ENCODE data around the gene ZNF496.
"Not testable (repeated sequence)": the region's sequence is repeated elsewhere in the genome, so short reads cannot be mapped to it uniquely, and the experiment has no call there.

ZNF496 gene

DNA sequence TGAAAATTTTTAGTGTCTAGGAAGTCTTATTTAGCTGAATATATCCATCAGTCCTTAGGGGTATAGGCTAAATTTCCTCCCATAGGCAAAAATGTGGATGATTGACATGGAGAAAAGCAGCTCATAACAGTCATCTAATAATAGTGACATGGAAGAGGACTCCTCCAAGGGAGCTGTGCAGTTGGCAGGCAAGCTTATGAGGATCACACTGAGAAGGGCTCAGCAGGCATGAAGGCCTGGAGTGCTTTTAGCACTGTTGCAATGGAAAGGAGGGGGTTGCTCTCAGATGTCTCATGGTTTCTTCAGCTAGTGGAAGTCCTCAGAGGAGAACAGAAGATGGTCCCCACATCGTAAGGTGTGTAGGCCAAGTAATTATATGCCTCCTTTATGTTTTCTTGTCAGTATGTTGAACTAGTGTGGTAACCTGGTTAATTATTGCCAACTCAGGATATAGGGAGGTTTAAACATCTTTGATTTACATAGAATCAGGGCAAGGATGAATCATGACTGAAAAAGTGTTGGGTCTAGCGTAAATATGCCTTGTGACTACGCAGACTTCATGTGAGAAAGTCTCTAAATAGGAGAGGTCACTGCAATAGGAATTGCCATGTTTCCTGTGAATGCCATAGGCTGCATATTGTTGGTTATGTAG, 56.9 kb downstream of the ZNF496 start:
- no peaks in the 10 kb centered on the region for H3K9me3 ChIP-seq (ENCODE audit: control insufficient read depth in 2 of 2, low read length in 2 of 2)
- no peaks in the 10 kb centered on the region for H3K4me1 ChIP-seq (ENCODE audit: control insufficient read depth, insufficient read depth, low read length)
- no peak overlapping the region for H3K4me3 ChIP-seq (ENCODE audit: low read length in 2 of 2)
- H3K36me3 ChIP-seq (ENCODE audit: control insufficient read depth in 2 of 2, insufficient read depth in 2 of 2, low read length in 2 of 2): no peaks in the 10 kb centered on the region
- H3K27me3 ChIP-seq (ENCODE audit: control insufficient read depth in 1 of 2, insufficient read depth in 2 of 2, low read length in 2 of 2): no peaks in the 10 kb centered on the region
- H3K9ac ChIP-seq (ENCODE audit: low read length in 2 of 2): no peak overlapping the region
- no peak overlapping the region for H3K27ac ChIP-seq (ENCODE audit: low read length)

DNA sequence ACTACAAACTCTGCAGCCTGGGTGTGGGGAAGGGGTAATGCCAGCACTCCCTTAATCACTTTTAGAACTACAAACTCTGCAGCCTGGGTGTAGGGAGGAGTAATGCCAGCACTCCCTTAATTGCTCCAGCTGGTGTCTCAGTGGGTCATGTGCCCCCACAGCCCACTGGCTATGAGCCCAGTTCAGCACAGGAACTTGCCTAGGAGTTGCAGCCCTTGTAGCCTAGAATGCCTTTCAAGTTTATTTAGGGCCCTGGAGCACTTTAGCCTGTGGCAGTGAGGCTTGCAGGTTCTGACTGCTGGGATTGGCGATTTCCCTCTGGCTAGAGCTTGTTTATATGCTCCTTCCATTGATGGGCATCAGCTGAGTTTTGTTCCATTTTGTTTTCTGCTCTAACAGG, 58.7 kb downstream of the ZNF496 start:
- H3K27ac ChIP-seq (ENCODE audit: low read length): no peak overlapping the region
- no peak overlapping the region for H3K4me3 ChIP-seq (ENCODE audit: low read length in 2 of 2)
- peaks cover 0 to 6% of the 10 kb centered on the region in 2 donors for H3K9me3 ChIP-seq (ENCODE audit: control insufficient read depth in 2 of 2, low read length in 2 of 2)
- H3K9ac ChIP-seq (ENCODE audit: low read length in 2 of 2): no peak overlapping the region
- no peaks in the 10 kb centered on the region for H3K27me3 ChIP-seq (ENCODE audit: control insufficient read depth in 1 of 2, insufficient read depth in 2 of 2, low read length in 2 of 2)
- no peaks in the 10 kb centered on the region for H3K4me1 ChIP-seq (ENCODE audit: control insufficient read depth, insufficient read depth, low read length)
- H3K36me3 ChIP-seq (ENCODE audit: control insufficient read depth in 2 of 2, insufficient read depth in 2 of 2, low read length in 2 of 2): no peaks in the 10 kb centered on the region

DNA sequence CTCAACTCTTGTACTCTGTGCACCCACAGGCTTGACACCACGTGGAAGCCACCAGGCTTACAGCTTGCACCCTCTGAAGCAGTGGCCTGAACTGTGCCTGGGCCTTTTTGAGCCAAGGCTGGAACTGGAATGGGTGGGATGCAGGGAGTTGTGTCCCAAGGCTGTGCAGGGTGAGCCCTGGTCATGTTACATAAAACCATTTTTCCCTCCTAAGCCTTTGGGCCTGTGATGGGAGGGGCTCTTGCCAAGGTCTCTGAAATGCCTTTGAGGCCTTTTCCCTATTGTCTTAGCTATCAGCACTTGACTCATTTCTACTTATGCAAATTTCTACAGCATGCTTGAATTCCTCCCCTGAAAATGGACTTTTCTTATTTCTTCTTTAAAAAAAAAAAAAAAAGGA, 61.7 kb downstream of the ZNF496 start:
- no peak overlapping the region for H3K4me3 ChIP-seq (ENCODE audit: low read length in 2 of 2)

DNA sequence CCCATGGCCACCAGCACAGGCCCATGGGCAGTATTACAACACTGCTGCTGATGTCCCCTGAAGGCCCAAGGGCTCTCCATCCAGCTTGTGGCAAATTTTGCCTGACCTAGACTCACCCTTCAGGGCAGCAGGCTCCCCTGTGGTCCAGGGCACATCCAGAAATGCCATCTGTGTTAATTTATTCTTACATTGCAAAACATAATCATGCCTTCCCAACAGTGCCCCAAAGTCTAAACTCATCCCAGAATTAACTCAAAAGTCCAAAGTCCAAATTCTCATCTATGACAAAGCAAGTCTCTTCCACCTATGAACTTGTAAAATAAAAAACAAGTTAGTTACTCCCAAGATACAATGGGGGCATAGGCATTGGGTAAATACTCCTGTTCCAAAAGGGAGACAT, 62.5 kb downstream of the ZNF496 start:
- no peak overlapping the region for H3K4me3 ChIP-seq (ENCODE audit: low read length in 2 of 2)
- H3K9ac ChIP-seq (ENCODE audit: low read length in 2 of 2): no peak overlapping the region
- H3K27me3 ChIP-seq (ENCODE audit: control insufficient read depth in 1 of 2, insufficient read depth in 2 of 2, low read length in 2 of 2): no peaks in the 10 kb centered on the region
- peaks cover 0 to 6% of the 10 kb centered on the region in 2 donors for H3K9me3 ChIP-seq (ENCODE audit: control insufficient read depth in 2 of 2, low read length in 2 of 2)
- no peaks in the 10 kb centered on the region for H3K4me1 ChIP-seq (ENCODE audit: control insufficient read depth, insufficient read depth, low read length)
- H3K27ac ChIP-seq (ENCODE audit: low read length): no peak overlapping the region
- H3K36me3 ChIP-seq (ENCODE audit: control insufficient read depth in 2 of 2, insufficient read depth in 2 of 2, low read length in 2 of 2): no peaks in the 10 kb centered on the region

More for the DNA sequence above, 61.7 kb downstream of the ZNF496 start:
- Histone ChIP-seq H3K9me3 (ENCODE audit: control insufficient read depth in 2 of 2, low read length in 2 of 2) (peaks cover 0 to 6% of the 10 kb centered on the region in 2 donors), H3K36me3 (ENCODE audit: control insufficient read depth in 2 of 2, insufficient read depth in 2 of 2, low read length in 2 of 2) (no peaks in the 10 kb centered on the region), H3K9ac (ENCODE audit: low read length in 2 of 2) (no peak overlapping the region), H3K27ac (ENCODE audit: low read length) (no peak overlapping the region), H3K27me3 (ENCODE audit: control insufficient read depth in 1 of 2, insufficient read depth in 2 of 2, low read length in 2 of 2) (no peaks in the 10 kb centered on the region), H3K4me1 (ENCODE audit: control insufficient read depth, insufficient read depth, low read length) (no peaks in the 10 kb centered on the region)

DNA sequence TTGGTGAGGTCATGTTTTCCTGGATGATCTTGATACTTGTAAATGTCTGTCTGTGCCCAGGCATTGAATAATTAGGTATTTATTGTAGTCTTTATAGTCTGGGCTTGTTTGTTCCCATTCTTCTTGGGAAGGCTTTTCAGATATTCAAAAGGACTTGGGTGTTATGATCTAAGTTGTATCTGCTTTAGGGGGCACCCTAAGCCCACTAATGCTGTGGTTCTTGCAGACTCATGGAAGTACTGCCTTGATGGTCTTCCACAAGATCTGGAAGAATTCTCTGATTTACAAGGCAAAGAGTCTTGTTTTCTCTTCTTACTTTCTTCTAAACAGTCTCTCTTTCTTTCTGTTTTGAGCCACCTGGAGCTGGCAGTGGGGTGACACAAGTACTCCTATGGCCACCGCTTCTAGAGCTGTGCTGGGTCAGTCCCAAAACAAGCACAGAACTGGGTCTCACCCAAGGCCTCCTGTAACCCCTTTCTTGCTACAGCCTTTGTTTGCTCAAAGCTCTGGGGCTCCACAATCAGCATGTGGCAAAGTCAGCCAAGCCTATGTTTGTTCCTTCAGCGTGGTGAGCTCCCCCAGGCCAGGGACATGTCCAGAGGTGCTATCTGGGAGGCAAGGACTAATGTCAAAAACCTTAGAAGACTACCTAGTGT, 63.1 kb downstream of the ZNF496 start:
- peaks cover 0 to 6% of the 10 kb centered on the region in 2 donors for H3K9me3 ChIP-seq (ENCODE audit: control insufficient read depth in 2 of 2, low read length in 2 of 2)
- no peaks in the 10 kb centered on the region for H3K4me1 ChIP-seq (ENCODE audit: control insufficient read depth, insufficient read depth, low read length)
- H3K27me3 ChIP-seq (ENCODE audit: control insufficient read depth in 1 of 2, insufficient read depth in 2 of 2, low read length in 2 of 2): no peaks in the 10 kb centered on the region
- no peak overlapping the region for H3K9ac ChIP-seq (ENCODE audit: low read length in 2 of 2)
- H3K36me3 ChIP-seq (ENCODE audit: control insufficient read depth in 2 of 2, insufficient read depth in 2 of 2, low read length in 2 of 2): no peaks in the 10 kb centered on the region
- no peak overlapping the region for H3K27ac ChIP-seq (ENCODE audit: low read length)
- H3K4me3 ChIP-seq (ENCODE audit: low read length in 2 of 2): no peak overlapping the region

DNA sequence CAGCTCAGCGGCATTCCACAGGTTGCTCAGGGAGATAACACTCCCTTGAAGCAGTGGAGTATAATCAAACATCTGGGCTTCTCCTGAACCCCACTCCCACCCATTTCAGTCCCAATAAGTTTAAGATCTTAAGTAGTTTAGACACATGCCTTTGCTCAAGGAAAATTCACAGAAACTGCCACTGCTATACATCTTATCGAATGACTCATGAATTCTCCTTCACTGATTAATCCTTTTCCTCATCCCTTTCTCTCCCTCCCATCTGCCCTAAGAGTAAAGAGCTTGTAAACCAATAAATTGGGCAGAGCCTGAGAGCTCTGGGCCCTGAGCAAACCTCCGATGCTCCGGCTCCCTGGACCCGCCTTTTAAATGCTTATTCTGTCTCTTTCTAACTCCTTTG, 65.6 kb downstream of the ZNF496 start:
- Histone ChIP-seq H3K9ac (ENCODE audit: low read length in 2 of 2) (no peak overlapping the region), H3K27ac (ENCODE audit: low read length) (no peak overlapping the region), H3K4me3 (ENCODE audit: low read length in 2 of 2) (no peak overlapping the region), H3K36me3 (ENCODE audit: control insufficient read depth in 2 of 2, insufficient read depth in 2 of 2, low read length in 2 of 2) (no peaks in the 10 kb centered on the region), H3K27me3 (ENCODE audit: control insufficient read depth in 1 of 2, insufficient read depth in 2 of 2, low read length in 2 of 2) (no peaks in the 10 kb centered on the region), H3K4me1 (ENCODE audit: control insufficient read depth, insufficient read depth, low read length) (no peaks in the 10 kb centered on the region), H3K9me3 (ENCODE audit: control insufficient read depth in 2 of 2, low read length in 2 of 2) (peaks cover 0 to 6% of the 10 kb centered on the region in 2 donors)

DNA sequence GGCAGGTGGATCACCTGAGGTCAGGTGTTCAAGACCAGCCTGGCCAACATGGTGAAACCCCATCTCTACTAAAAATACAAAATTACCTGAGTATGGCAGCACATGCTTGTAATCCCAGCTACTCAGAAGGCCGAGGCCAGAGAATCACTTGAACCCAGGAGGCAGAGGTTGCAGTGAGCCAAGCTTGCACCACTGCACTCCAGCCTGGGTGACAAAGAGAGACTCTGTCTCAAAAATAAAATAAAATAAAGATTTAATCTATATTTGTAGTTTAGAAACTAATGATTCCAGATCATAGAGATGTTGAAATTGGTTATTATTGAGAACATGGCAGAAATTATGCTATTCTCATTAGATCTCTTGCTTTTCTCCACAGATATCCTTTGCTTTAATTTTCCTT, 75.9 kb downstream of the ZNF496 start, which contains the start of gene VN1R5:
Gene VN1R5 (plus strand): TSS at position 301 of the 400 bp plus-strand sequence.
- not testable (repeated sequence) for H3K9me3 ChIP-seq (ENCODE audit: control insufficient read depth in 2 of 2, low read length in 2 of 2); H3K27me3 ChIP-seq (ENCODE audit: control insufficient read depth in 1 of 2, insufficient read depth in 2 of 2, low read length in 2 of 2); H3K9ac ChIP-seq (ENCODE audit: low read length in 2 of 2); H3K36me3 ChIP-seq (ENCODE audit: control insufficient read depth in 2 of 2, insufficient read depth in 2 of 2, low read length in 2 of 2); H3K27ac ChIP-seq (ENCODE audit: low read length); H3K4me1 ChIP-seq (ENCODE audit: control insufficient read depth, insufficient read depth, low read length); H3K4me3 ChIP-seq (ENCODE audit: low read length in 2 of 2)

DNA sequence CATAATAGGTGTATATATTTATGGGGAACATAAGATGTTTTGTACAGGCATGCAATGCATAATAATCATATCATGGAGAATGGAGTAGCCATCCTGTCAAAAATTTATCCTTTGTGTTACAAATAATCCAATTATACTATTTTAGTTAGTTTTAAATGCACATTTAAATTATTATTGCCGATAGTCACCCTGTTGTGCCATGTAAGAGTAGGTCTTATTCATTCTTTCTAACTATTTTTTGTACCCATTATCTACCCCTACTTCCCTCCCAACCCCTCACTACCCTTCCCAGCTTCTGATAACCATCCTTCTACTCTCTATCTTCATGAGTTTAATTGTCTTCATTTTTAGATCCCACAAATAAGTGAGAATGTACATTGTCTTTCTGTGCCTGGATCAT, 84.1 kb downstream of the ZNF496 start:
- Histone ChIP-seq H3K4me1 (ENCODE audit: control insufficient read depth, insufficient read depth, low read length) (no peaks in the 10 kb centered on the region), H3K9ac (ENCODE audit: low read length in 2 of 2) (no peak overlapping the region), H3K4me3 (ENCODE audit: low read length in 2 of 2) (no peak overlapping the region), H3K36me3 (ENCODE audit: control insufficient read depth in 2 of 2, insufficient read depth in 2 of 2, low read length in 2 of 2) (no peaks in the 10 kb centered on the region), H3K9me3 (ENCODE audit: control insufficient read depth in 2 of 2, low read length in 2 of 2) (no peaks in the 10 kb centered on the region), H3K27me3 (ENCODE audit: control insufficient read depth in 1 of 2, insufficient read depth in 2 of 2, low read length in 2 of 2) (no peaks in the 10 kb centered on the region), H3K27ac (ENCODE audit: low read length) (no peak overlapping the region)

Data from stomach smooth muscle (tissue), 2 donors.